GM12878 (cell line): ENCODE measurements around the gene AKNA. TPM values are rescaled to one million over a fixed set of nuclear protein-coding genes. Genes with fewer than 3 reads are reported as not detected.

ENCODE experiments used
- ATAC-seq: fragments of 200-7000 bp; cut with Tn5 transposase; 3 replicates; pipeline ENCODE4 v1.9.1; 2020; ENCODE audit warnings: mild to moderate bottlenecking, moderate library complexity
- BruUV-seq: library from RNA; stranded (reverse); fragments of 400-500 nt; replicated peaks from 2 replicates; lab custom pipeline; 2021; lab: Mats Ljungman, UMichigan
- CTCF ChIA-PET: fragments of 300-600 bp; sonication (Branson Sonifier 250); formaldehyde crosslinking; extraction: SDS; loops from one replicate; lab custom pipeline; 2021; ENCODE audit warnings: inconsistent platforms; lab: Yijun Ruan, JAX
- POLR2A ChIA-PET: fragments of 350-600 bp; formaldehyde crosslinking; extraction: SDS; loops from one replicate; lab custom pipeline; 2021; ENCODE audit warnings: inconsistent platforms; lab: Charles Lee
- RAD21 ChIA-PET: fragments of 300-600 bp; sonication (Branson Sonifier 250); formaldehyde crosslinking; loops from one replicate; lab custom pipeline; 2023; ENCODE audit warnings: antibody characterized with exemption; ENCODE audit not compliant: unreplicated experiment; lab: Charles Lee
- SMC1A ChIA-PET: fragments of 300-600 bp; sonication (Branson Sonifier 250); formaldehyde crosslinking; loops from one replicate; lab custom pipeline; 2023; ENCODE audit not compliant: unreplicated experiment, uncharacterized antibody; lab: Charles Lee
- DNase-seq: peaks from one replicate; pipeline ENCODE4 v3.0.0-alpha.2; 2011; ENCODE audit warnings: low read depth, low spot score
- FAIRE-seq: peaks from 3 replicates; lab custom pipeline; 2011; peaks lifted over from hg19 to GRCh38; lab: Jason Lieb, UNC
- H2AFZ ChIP-seq: 2 replicates; pipeline ENCODE4 v1.6.0; 2011; ENCODE audit warnings: low read depth, low read length, control low read depth; ENCODE audit not compliant: control insufficient read depth
- H3K27ac ChIP-seq: 2 replicates; pipeline ENCODE4 v1.5.1; 2011; ENCODE audit warnings: control low read depth; ENCODE audit not compliant: control insufficient read depth, insufficient read depth
- H3K27me3 ChIP-seq, 2 experiments: replicated peaks in 1 of 2; 2 replicates each; pipeline versions ENCODE4 v1.6.0 to v1.6.1; 2011; ENCODE audit warnings: low read length in 1 of 2; ENCODE audit not compliant: control insufficient read depth in 2 of 2, insufficient read depth in 2 of 2
- H3K36me3 ChIP-seq, 2 experiments: 2 replicates each; pipeline ENCODE4 v1.5.1; 2011; ENCODE audit warnings: low read length in 1 of 2; ENCODE audit not compliant: control insufficient read depth in 2 of 2, insufficient read depth in 2 of 2
- H3K4me1 ChIP-seq: 2 replicates; pipeline ENCODE4 v1.6.1; 2011; ENCODE audit warnings: mild to moderate bottlenecking, low read length, moderate library complexity, mixed read lengths; ENCODE audit not compliant: control insufficient read depth, insufficient read depth
- H3K4me2 ChIP-seq: 2 replicates; pipeline ENCODE4 v1.6.0; 2011; ENCODE audit warnings: control low read depth; ENCODE audit not compliant: control insufficient read depth, insufficient read depth
- H3K4me3 ChIP-seq: fragments of 200-600 bp; sonication (generic); 2 replicates; pipeline ENCODE4 v1.5.1; 2016
- H3K79me2 ChIP-seq: 2 replicates; pipeline ENCODE4 v1.6.0; 2011; ENCODE audit warnings: low read length; ENCODE audit not compliant: control insufficient read depth, insufficient read depth
- H3K9ac ChIP-seq: 2 replicates; pipeline ENCODE4 v1.8.0; 2011; ENCODE audit warnings: low read length, control low read depth, mixed read lengths; ENCODE audit not compliant: control insufficient read depth, insufficient read depth
- H3K9me3 ChIP-seq: replicated peaks from 3 replicates; pipeline ENCODE4 v1.5.1; 2011; ENCODE audit warnings: mild to moderate bottlenecking, low read length; ENCODE audit not compliant: control insufficient read depth, insufficient read depth
- H4K20me1 ChIP-seq: 2 replicates; pipeline ENCODE4 v1.6.0; 2011; ENCODE audit not compliant: control insufficient read depth, insufficient read depth
- CREM ChIP-seq: IDR thresholded peaks from 2 replicates; pipeline ENCODE4 v1.6.1; 2014; ENCODE audit warnings: antibody characterized with exemption, low read depth
- HDAC2 ChIP-seq: fragments of 200-600 bp; sonication (generic); IDR thresholded peaks from 2 replicates; pipeline ENCODE4 v1.6.1; 2017
- IRF4 ChIP-seq: IDR thresholded peaks from 2 replicates; pipeline ENCODE4 v1.6.1; 2011; ENCODE audit warnings: low read depth, low read length
- JUND ChIP-seq: IDR thresholded peaks from 2 replicates; pipeline ENCODE4 v1.6.1; 2012; ENCODE audit warnings: low read depth, mild to moderate bottlenecking, low read length, improper control_type of control experiment, moderate library complexity
- MTA2 ChIP-seq: fragments of 450-650 bp; IDR thresholded peaks from 2 replicates; pipeline ENCODE4 v1.6.1; 2016; ENCODE audit warnings: low read depth, mild to moderate bottlenecking, moderate library complexity
- MTA3 ChIP-seq: IDR thresholded peaks from 2 replicates; pipeline ENCODE4 v1.6.1; 2012; ENCODE audit warnings: low read length, inconsistent platforms, borderline replicate concordance
- SP1 ChIP-seq: IDR thresholded peaks from one replicate; pipeline ENCODE4 v1.6.1; 2011; ENCODE audit warnings: low read depth, low read length
- SREBF1 ChIP-seq: IDR thresholded peaks from 2 replicates; pipeline ENCODE4 v1.6.1; 2012; ENCODE audit warnings: mild to moderate bottlenecking, low read length
- STAT1 ChIP-seq: fragments of 450-650 bp; conservative IDR thresholded peaks from 2 replicates; pipeline ENCODE4 v1.6.1; 2014; ENCODE audit warnings: antibody characterized with exemption, mild to moderate bottlenecking
- ZBTB40 ChIP-seq: fragments of 450-650 bp; IDR thresholded peaks from 2 replicates; pipeline ENCODE4 v1.6.1; 2016; ENCODE audit warnings: mild to moderate bottlenecking, moderate library complexity, borderline replicate concordance
- ZNF592 ChIP-seq: fragments of 450-650 bp; IDR thresholded peaks from 2 replicates; pipeline ENCODE4 v1.6.1; 2017; ENCODE audit warnings: mild to moderate bottlenecking, moderate library complexity
- WGBS: methylation state at CpG from one replicate; pipeline ENCODE4 v1.1.6; 2016; ENCODE audit warnings: low lambda C conversion rate; ENCODE audit not compliant: insufficient replicate concordance, insufficient coverage; ENCODE audit errors: missing lambda C conversion rate; 5-methylcytosine and 5-hydroxymethylcytosine counted together
- in situ Hi-C: fragments of 300-500 bp; cut with MboI; formaldehyde crosslinking; loops from 9 replicates; pipeline ENCODE4 v1.14.3; 2018; ENCODE audit warnings: mixed read lengths
- intact Hi-C: fragments of 100-400 bp; cut with micrococcal nuclease; formaldehyde crosslinking; loops from one replicate; pipeline ENCODE4 v1.14.2; 2022; ENCODE audit not compliant: unreplicated experiment
- polyA plus RNA-seq, 11 experiments: library from polyadenylated mRNA; depleted of rRNA in 4 of 11; unstranded in 6 of 11; stranded (reverse) in 5 of 11; fragments of >200 nt; fragmentation: Nextera tagmentation in 4 of 11; fragmentation: Illumina TruSeq in 1 of 11; extraction: Ambion mirVana in 4 of 11; extraction: Trizol in 1 of 11; gene quantifications; 1 replicate in 1 of 11; 2 replicates in 10 of 11; pipeline versions ENCODE4 v1.2.1 to v1.2.3, GENCODE V29; 2011 to 2016; ENCODE audit warnings: inconsistent platforms in 2 of 11, missing spikeins in 2 of 11, low read depth in 1 of 11
- total RNA-seq, 4 experiments: library from RNA; depleted of rRNA in 3 of 4; stranded (reverse); fragments of >200 nt in 3 of 4; fragmentation: Illumina TruSeq in 1 of 4; extraction: Trizol in 1 of 4; gene quantifications; 2 replicates each; pipeline versions ENCODE4 v1.2.1 to v1.2.3, GENCODE V29; 2013 to 2021

Gene AKNA
- total and polyA plus RNA-seq, 10 of the 15 experiments (the other 5 are each of a cell fraction or from before 2014, with no cell fraction given) = 1.6 to 132 (median 35.3) TPM

DNA sequence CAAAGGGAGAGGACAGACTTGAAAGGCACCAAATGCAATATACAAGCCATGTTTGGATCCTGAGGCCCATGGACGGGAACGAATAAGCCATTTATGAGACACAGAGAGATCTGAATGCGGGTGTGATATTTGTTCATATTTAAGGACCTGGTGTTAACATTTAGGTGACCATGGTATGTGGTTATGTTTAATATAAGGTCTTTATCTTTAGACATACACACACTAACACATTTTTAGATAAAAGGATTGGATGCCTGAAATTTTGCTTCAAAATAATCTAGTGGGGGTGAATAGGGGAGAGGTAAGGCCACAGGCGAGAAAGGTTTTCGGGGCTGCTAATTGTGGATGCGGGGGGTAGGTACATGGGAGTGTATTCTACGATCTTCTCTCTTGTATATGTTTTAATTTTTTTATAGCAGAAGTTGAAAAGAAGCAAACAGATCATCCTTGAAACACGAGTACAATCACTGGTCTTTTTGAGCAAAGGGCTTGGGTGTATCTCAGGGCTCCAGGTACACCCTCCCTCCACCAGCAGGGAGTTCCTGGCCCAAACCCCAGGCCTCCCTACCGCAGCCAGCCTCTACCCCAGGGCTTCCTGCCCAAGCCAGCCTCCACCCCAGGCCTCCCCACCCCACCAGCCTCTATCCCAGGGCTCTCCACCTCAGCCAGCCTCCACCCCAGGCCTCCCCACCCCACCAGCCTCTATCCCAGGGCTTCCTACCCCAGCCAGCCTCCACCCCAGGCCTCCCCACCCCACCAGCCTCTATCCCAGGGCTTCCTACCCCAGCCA is 12.2 kb downstream of the AKNA start:
- H3K9ac ChIP-seq = no peak overlapping the region
- H3K27ac ChIP-seq = no peak overlapping the region
- no peak for FAIRE-seq
- ChIA-PET SMC1A (interaction anchor here (13.9 kb wide), 1 partner anchor 11 kb away, joined by 327 read pairs; the partner anchor contains the start of gene AKNA), RAD21 (interaction anchor here (1.0 kb wide), 1 partner anchor 10 kb away, joined by 10 read pairs; no protein-coding TSS in a partner anchor), CTCF (interaction anchor here (3.7 kb wide), 1 partner anchor 15 kb away, joined by 29 read pairs; no protein-coding TSS in a partner anchor), POLR2A (interaction anchor here (0.6 kb wide), 1 partner anchor 128 kb away, joined by 3 read pairs; no protein-coding TSS in a partner anchor)
- H3K4me3 ChIP-seq = no peak overlapping the region
- intact Hi-C loops (no loop called here), in situ Hi-C loops (no loop called here)
- no peaks in the 10 kb centered on the region for H3K27me3 ChIP-seq
- no peaks in the 10 kb centered on the region for H3K9me3 ChIP-seq
- H2AFZ ChIP-seq = no peak overlapping the region
- TF ChIP-seq STAT1 = no peak
- TF ChIP-seq ZNF592 = no peak
- TF ChIP-seq MTA2 = no peak
- TF ChIP-seq ZBTB40 = no peak
- TF ChIP-seq IRF4 = no peak
- TF ChIP-seq SP1 = no peak
- TF ChIP-seq HDAC2 = no peak
- TF ChIP-seq JUND = no peak
- no peak for TF ChIP-seq CREM
- TF ChIP-seq SREBF1 = no peak
- no peak for TF ChIP-seq MTA3
- 62% methylated on average over 9 of the region's 9 CpGs for WGBS
- H3K4me2 ChIP-seq = no peak overlapping the region
- no TSS peak for BruUV-seq
- no peak for DNase-seq
- H3K4me1 ChIP-seq = peaks cover 42% of the 10 kb centered on the region
- H3K79me2 ChIP-seq = peaks cover 64% of the 10 kb centered on the region
- H3K36me3 ChIP-seq = peaks cover 47 to 56% of the 10 kb centered on the region in 2 experiments
- no peak for ATAC-seq
- peaks cover 6% of the 10 kb centered on the region for H4K20me1 ChIP-seq
